T-cell (primary cell): Measurements from ENCODE around the gene CDKN2C. TPM values are rescaled to one million over a fixed set of nuclear protein-coding genes. Genes with fewer than 3 reads are reported as not detected.

Experiments used
- ATAC-seq, 4 experiments: fragments of 200-7000 bp in 3 of 4; fragments of 150-1000 bp in 1 of 4; cut with Tn5 transposase; replicated peaks in 1 of 4; 1 replicate in 3 of 4; 2 replicates in 1 of 4; pipeline ENCODE4 v1.10.0; 2021; ENCODE audit warnings: moderate library complexity in 3 of 4, mild to moderate bottlenecking in 2 of 4, moderate number of reproducible peaks in 1 of 4
- CTCF ChIA-PET, 2 donors: fragments of 300-600 bp; sonication (Branson Sonifier 250); formaldehyde crosslinking; loops; one replicate each; lab custom pipeline; 2022; ENCODE audit warnings: antibody characterized with exemption in 2 of 2; lab: Charles Lee
- POLR2A ChIA-PET, 2 donors: fragments of 300-600 bp; sonication (Branson Sonifier 250); formaldehyde crosslinking; loops; one replicate each; lab custom pipeline; 2022; ENCODE audit warnings: antibody characterized with exemption in 2 of 2; lab: Charles Lee
- DNase-seq, 35 experiments: peaks; one replicate each; pipeline versions ENCODE4 v3.0.0 to v3.0.0-alpha.2; 2013 to 2023
- H3K27ac ChIP-seq: one replicate; pipeline ENCODE4 v1.5.1; 2013; ENCODE audit warnings: low read length
- H3K27me3 ChIP-seq, 2 experiments: replicated peaks in 1 of 2; 1 replicate in 1 of 2; 2 replicates in 1 of 2; pipeline versions ENCODE4 v1.6.1 to v1.7.0; 2013; ENCODE audit warnings: low read length in 1 of 2, mixed read lengths in 1 of 2; ENCODE audit not compliant: control insufficient read depth in 2 of 2, insufficient read depth in 2 of 2; ENCODE audit errors: extremely low read depth in 1 of 2
- H3K36me3 ChIP-seq, 2 donors: 1 replicate in 1 of 2; 2 replicates in 1 of 2; pipeline versions ENCODE4 v1.6.1 to v1.7.0; 2013; ENCODE audit warnings: low read length in 1 of 2; ENCODE audit not compliant: control insufficient read depth in 2 of 2, insufficient read depth in 1 of 2; ENCODE audit errors: extremely low read depth in 1 of 2
- H3K4me1 ChIP-seq, 2 experiments: 1 replicate in 1 of 2; 2 replicates in 1 of 2; pipeline versions ENCODE4 v1.6.1 to v1.7.0; 2013; ENCODE audit warnings: low read length in 2 of 2, mixed read lengths in 1 of 2; ENCODE audit not compliant: insufficient read depth in 2 of 2, control insufficient read depth in 1 of 2; ENCODE audit errors: extremely low read depth in 1 of 2
- H3K4me3 ChIP-seq, 2 donors: 1 replicate in 1 of 2; 2 replicates in 1 of 2; pipeline versions ENCODE4 v1.5.1 to v1.7.0; 2013; ENCODE audit warnings: mild to moderate bottlenecking in 2 of 2, low read length in 1 of 2, moderate library complexity in 1 of 2; ENCODE audit not compliant: control insufficient read depth in 1 of 2; ENCODE audit errors: extremely low read depth in 1 of 2
- H3K9me3 ChIP-seq: 2 replicates; pipeline ENCODE4 v1.7.0; 2013
- H3K27ac Mint-ChIP-seq, 2 donors: one replicate each; pipeline ENCODE4 v1.8.0; 2020 to 2021; ENCODE audit warnings: mild to moderate bottlenecking in 2 of 2, mixed read lengths in 2 of 2
- H3K27me3 Mint-ChIP-seq, 2 donors: one replicate each; pipeline ENCODE4 v1.8.0; 2021 to 2022; ENCODE audit warnings: mixed read lengths in 2 of 2
- H3K36me3 Mint-ChIP-seq: one replicate; pipeline ENCODE4 v1.8.0; 2021; ENCODE audit warnings: mixed read lengths
- H3K4me1 Mint-ChIP-seq, 3 donors: one replicate each; pipeline ENCODE4 v1.8.0; 2020 to 2022; ENCODE audit warnings: mixed read lengths in 3 of 3, mild to moderate bottlenecking in 1 of 3
- H3K4me3 Mint-ChIP-seq, 3 donors: one replicate each; pipeline ENCODE4 v1.8.0; 2020 to 2022; ENCODE audit warnings: mild to moderate bottlenecking in 3 of 3, mixed read lengths in 3 of 3, moderate library complexity in 3 of 3
- H3K9me3 Mint-ChIP-seq, 3 donors: one replicate each; pipeline ENCODE4 v1.8.0; 2020 to 2022; ENCODE audit warnings: mixed read lengths in 3 of 3
- WGBS: methylation state at CpG from one replicate; pipeline ENCODE4 v1.1.5; 2013; ENCODE audit warnings: missing lambda C conversion rate; ENCODE audit not compliant: insufficient coverage; 5-methylcytosine and 5-hydroxymethylcytosine counted together
- total RNA-seq, 35 experiments: library from RNA in 6 of 35; stranded (reverse) in 6 of 35; fragments of 120-200 nt in 1 of 35; gene quantifications; one replicate each; pipeline versions ENCODE4 v1.2.1 to v1.2.4 and lab custom pipeline; 2013 to 2026

The CDKN2C gene
- total RNA-seq, 5 donors from 2014 or later (not counting 1 experiment from before 2014, with no cell fraction given) = 3.2 to 7.1 (median 5.0) TPM

- Histone ChIP-seq H3K27me3 (peaks cover 14 to 24% of the 10 kb centered on the region in 2 experiments), H3K36me3 (no peaks in the 10 kb centered on the region), H3K9me3 (no peaks in the 10 kb centered on the region), H3K4me3 (peak overlapping the region; percentile 81 to 83), H3K4me1 (peaks cover 8 to 25% of the 10 kb centered on the region in 2 experiments), H3K27ac (no peak overlapping the region)
- Mint-ChIP-seq H3K27ac (peak overlapping the region; percentile 80 to 88), H3K9me3 (no peaks in the 10 kb centered on the region), H3K27me3 (peaks cover 0 to 30% of the 10 kb centered on the region in 2 donors), H3K4me1 (peaks cover 20 to 31% (median 22%) of the 10 kb centered on the region in 3 donors), H3K36me3 (no peaks in the 10 kb centered on the region), H3K4me3 (peak overlapping the region; percentile 82 to 85 (median 83))
- 48% methylated on average over 3 of the region's 10 CpGs for WGBS
- ChIA-PET CTCF (interaction anchor here in 1 of 2 donors (3.6 to 3.8 kb wide), 2 partner anchors 9 to 50 kb away, joined by 10 to 18 read pairs; partner anchors contain the start of gene CDKN2C), POLR2A (interaction anchor here in 1 of 2 donors (0.6 to 0.7 kb wide), 2 partner anchors 9 to 10 kb away, joined by 3 to 5 read pairs; partner anchors contain the start of gene CDKN2C)
- peak in 15 of 35 experiments; percentile 1 to 50 (median 23) for DNase-seq
- ATAC-seq = peak in 3 of 4 experiments; percentile 14 to 70 (median 39)
Observed at GRCh38 chr1:50978852-50979781, 9.1 kb downstream of the CDKN2C start.

- no peak overlapping the region for H3K4me3 Mint-ChIP-seq
- Histone ChIP-seq H3K27ac (no peak overlapping the region), H3K36me3 (no peaks in the 10 kb centered on the region), H3K4me3 (no peak overlapping the region), H3K9me3 (no peaks in the 10 kb centered on the region), H3K4me1 (peaks cover 8 to 25% of the 10 kb centered on the region in 2 experiments), H3K27me3 (peaks cover 14 to 24% of the 10 kb centered on the region in 2 experiments)
- H3K27me3 Mint-ChIP-seq = peaks cover 0 to 23% of the 10 kb centered on the region in 2 donors
- no peak overlapping the region for H3K27ac Mint-ChIP-seq
- ChIA-PET POLR2A (no interaction called here), CTCF (interaction anchor here in 1 of 2 donors (3.6 kb wide), 1 partner anchor 10 kb away, joined by 18 read pairs; the partner anchor contains the start of gene CDKN2C)
- H3K36me3 Mint-ChIP-seq = no peaks in the 10 kb centered on the region
- DNase-seq (no peak), ATAC-seq (no peak)
- no CpG with 5 or more reads among the region's 1 CpG for WGBS
- no peaks in the 10 kb centered on the region for H3K9me3 Mint-ChIP-seq
- H3K4me1 Mint-ChIP-seq = peaks cover 20 to 29% (median 22%) of the 10 kb centered on the region in 3 donors
Observed at GRCh38 chr1:50979937-50980336, 9.9 kb downstream of the CDKN2C start.

GRCh38 chr1:50980505-50980904 is 10.5 kb downstream of the CDKN2C start:
- peaks cover 0 to 21% of the 10 kb centered on the region in 2 donors for H3K27me3 Mint-ChIP-seq

GRCh38 chr1:50981741-50982140 is 11.7 kb downstream of the CDKN2C start:
- Histone ChIP-seq H3K27me3 (peaks cover 14 to 18% of the 10 kb centered on the region in 2 experiments), H3K9me3 (no peaks in the 10 kb centered on the region), H3K4me1 (peaks cover 8 to 17% of the 10 kb centered on the region in 2 experiments), H3K36me3 (no peaks in the 10 kb centered on the region), H3K4me3 (no peak overlapping the region), H3K27ac (no peak overlapping the region)
- Mint-ChIP-seq H3K36me3 (no peaks in the 10 kb centered on the region), H3K4me3 (no peak overlapping the region), H3K4me1 (peaks cover 12 to 25% (median 13%) of the 10 kb centered on the region in 3 donors), H3K9me3 (no peaks in the 10 kb centered on the region), H3K27me3 (peaks cover 0 to 14% of the 10 kb centered on the region in 2 donors), H3K27ac (no peak overlapping the region)
- WGBS = 100% methylated on average over 1 of the region's 1 CpG
- POLR2A ChIA-PET = no interaction called here
- CTCF ChIA-PET = no interaction called here
- ATAC-seq (no peak), DNase-seq (no peak)

More at GRCh38 chr1:50980505-50980904, 10.5 kb downstream of the CDKN2C start:
- H3K9me3 ChIP-seq = no peaks in the 10 kb centered on the region
- H3K4me3 ChIP-seq = no peak overlapping the region
- Mint-ChIP-seq H3K27ac (no peak overlapping the region), H3K36me3 (no peaks in the 10 kb centered on the region), H3K9me3 (no peaks in the 10 kb centered on the region), H3K4me1 (peaks cover 20 to 33% (median 22%) of the 10 kb centered on the region in 3 donors), H3K4me3 (no peak overlapping the region)
- H3K4me1 ChIP-seq = peaks cover 8 to 25% of the 10 kb centered on the region in 2 experiments
- H3K36me3 ChIP-seq = no peaks in the 10 kb centered on the region
- ATAC-seq (no peak), DNase-seq (no peak)
- peaks cover 14 to 24% of the 10 kb centered on the region in 2 experiments for H3K27me3 ChIP-seq
- H3K27ac ChIP-seq = no peak overlapping the region
- POLR2A ChIA-PET = no interaction called here
- CTCF ChIA-PET = no interaction called here

- no peak for ATAC-seq
- Mint-ChIP-seq H3K4me1 (peaks cover 9 to 22% (median 10%) of the 10 kb centered on the region in 3 donors), H3K36me3 (no peaks in the 10 kb centered on the region), H3K9me3 (no peaks in the 10 kb centered on the region), H3K4me3 (no peak overlapping the region), H3K27ac (no peak overlapping the region), H3K27me3 (peaks cover 0 to 10% of the 10 kb centered on the region in 2 donors)
- Histone ChIP-seq H3K9me3 (no peaks in the 10 kb centered on the region), H3K4me1 (peaks cover 4 to 10% of the 10 kb centered on the region in 2 experiments), H3K27ac (no peak overlapping the region), H3K27me3 (peaks cover 11 to 14% of the 10 kb centered on the region in 2 experiments), H3K4me3 (no peak overlapping the region), H3K36me3 (no peaks in the 10 kb centered on the region)
- WGBS = no CpG with 5 or more reads among the region's 3 CpGs
- DNase-seq = no peak
- POLR2A ChIA-PET = interaction anchor here in 1 of 2 donors (0.6 kb wide), 1 partner anchor 315 kb away, joined by 5 read pairs; no protein-coding TSS in a partner anchor
- CTCF ChIA-PET = interaction anchor here in 1 of 2 donors (1.6 kb wide), 1 partner anchor 16 kb away, joined by 3 read pairs; no protein-coding TSS in a partner anchor
Observed at GRCh38 chr1:50982611-50983010, 12.6 kb downstream of the CDKN2C start.

- Mint-ChIP-seq H3K9me3 (no peaks in the 10 kb centered on the region), H3K27ac (no peak overlapping the region), H3K4me1 (peaks cover 9 to 22% (median 10%) of the 10 kb centered on the region in 3 donors), H3K36me3 (no peaks in the 10 kb centered on the region), H3K27me3 (peaks cover 0 to 10% of the 10 kb centered on the region in 2 donors), H3K4me3 (no peak overlapping the region)
- no CpG with 5 or more reads among the region's 2 CpGs for WGBS
- ChIA-PET POLR2A (interaction anchor here in 1 of 2 donors (0.6 kb wide), 1 partner anchor 314 kb away, joined by 5 read pairs; no protein-coding TSS in a partner anchor), CTCF (interaction anchor here in 1 of 2 donors (1.6 kb wide), 1 partner anchor 15 kb away, joined by 3 read pairs; no protein-coding TSS in a partner anchor)
- Histone ChIP-seq H3K36me3 (no peaks in the 10 kb centered on the region), H3K27ac (no peak overlapping the region), H3K27me3 (peaks cover 6 to 13% of the 10 kb centered on the region in 2 experiments), H3K9me3 (no peaks in the 10 kb centered on the region), H3K4me3 (no peak overlapping the region), H3K4me1 (peaks cover 3 to 7% of the 10 kb centered on the region in 2 experiments)
- ATAC-seq (no peak), DNase-seq (no peak)
Observed at GRCh38 chr1:50983219-50983802, 13.3 kb downstream of the CDKN2C start.
